ENCODE results near the gene PERM1.
"Not testable (repeated sequence)": the region's sequence is repeated elsewhere in the genome, so short reads cannot be mapped to it uniquely, and the experiment has no call there.

- TF ChIP-seq ZNF425 (CRISPR knock-in tag; conservative IDR thresholded peaks at IDR 0.05); USF1 (CRISPR knock-in tag; IDR thresholded peaks at IDR 0.05); HMGXB4 (CRISPR knock-in tag; IDR thresholded peaks at IDR 0.05); CTCF (IDR thresholded peaks at IDR 0.05); USF2 (CRISPR knock-in tag; IDR thresholded peaks at IDR 0.05); AFF4 (CRISPR knock-in tag; IDR thresholded peaks at IDR 0.05; ENCODE audit: borderline replicate concordance); NFYB (CRISPR knock-in tag; conservative IDR thresholded peaks at IDR 0.05; ENCODE audit: low read depth); NR3C1 (CRISPR knock-in tag; conservative IDR thresholded peaks at IDR 0.05; ENCODE audit: low read depth); E2F4 (CRISPR knock-in tag; IDR thresholded peaks at IDR 0.05; ENCODE audit: borderline replicate concordance, low read depth): not testable (repeated sequence)
Observed at GRCh38 chr1:1012736-1013104, 30.8 kb upstream of the PERM1 start.

Measured in WTC11 (cell line).